ENCODE results near the gene RGS6. TPM values are rescaled to one million over a fixed set of nuclear protein-coding genes. Genes with fewer than 3 reads are reported as not detected.

Gene RGS6
- total RNA-seq, 2 donors from 2014 or later, result 0.08 TPM; not detected in 1

- H3K4me3 Mint-ChIP-seq, result no peak overlapping the region
- peaks cover 4% of the 10 kb centered on the region for H3K9me3 Mint-ChIP-seq
- H3K27ac Mint-ChIP-seq, result peak overlapping the region in 1 of 2 donors; percentile 86
- H3K36me3 Mint-ChIP-seq, result peaks cover 25% of the 10 kb centered on the region
- H3K27me3 Mint-ChIP-seq, result peaks cover 14 to 26% of the 10 kb centered on the region in 2 donors
- peaks cover 64 to 75% of the 10 kb centered on the region in 2 donors for H3K4me1 Mint-ChIP-seq (ENCODE audit: low read depth in 2 of 2)
- ATAC-seq, result no peak
- DNase-seq (ENCODE audit: low spot score), result no peak
Measured at GRCh38 chr14:72523424-72524294, 591.4 kb downstream of the RGS6 start.

- ATAC-seq (no peak), DNase-seq (ENCODE audit: low spot score) (no peak)
- H3K4me3 Mint-ChIP-seq, result no peak overlapping the region
- peaks cover 4% of the 10 kb centered on the region for H3K9me3 Mint-ChIP-seq
- peaks cover 25% of the 10 kb centered on the region for H3K36me3 Mint-ChIP-seq
- H3K27ac Mint-ChIP-seq, result peak overlapping the region in 1 of 2 donors; percentile 30
- peaks cover 62 to 72% of the 10 kb centered on the region in 2 donors for H3K4me1 Mint-ChIP-seq (ENCODE audit: low read depth in 2 of 2)
- peaks cover 17 to 26% of the 10 kb centered on the region in 2 donors for H3K27me3 Mint-ChIP-seq
Measured at GRCh38 chr14:72524295-72524629, 592.0 kb downstream of the RGS6 start.

- Mint-ChIP-seq H3K27ac (peak overlapping the region; percentile 30 to 51), H3K4me1 (ENCODE audit: low read depth in 2 of 2) (peaks cover 54 to 67% of the 10 kb centered on the region in 2 donors), H3K4me3 (peak overlapping the region; percentile 27), H3K27me3 (peaks cover 23 to 30% of the 10 kb centered on the region in 2 donors), H3K36me3 (peaks cover 25% of the 10 kb centered on the region), H3K9me3 (peaks cover 4% of the 10 kb centered on the region)
- ATAC-seq (no peak), DNase-seq (ENCODE audit: low spot score) (no peak)
Measured at GRCh38 chr14:72525087-72525915, 593.1 kb downstream of the RGS6 start.

GRCh38 chr14:72527591-72527990, 595.4 kb downstream of the RGS6 start:
- peaks cover 44 to 55% of the 10 kb centered on the region in 2 donors for H3K4me1 Mint-ChIP-seq (ENCODE audit: low read depth in 2 of 2)
- H3K36me3 Mint-ChIP-seq, result peaks cover 15% of the 10 kb centered on the region
- H3K27ac Mint-ChIP-seq, result no peak overlapping the region
- H3K4me3 Mint-ChIP-seq, result no peak overlapping the region
- DNase-seq (ENCODE audit: low spot score) (no peak), ATAC-seq (no peak)
- no peaks in the 10 kb centered on the region for H3K9me3 Mint-ChIP-seq
- peaks cover 20 to 23% of the 10 kb centered on the region in 2 donors for H3K27me3 Mint-ChIP-seq

- DNase-seq (ENCODE audit: low spot score) (no peak), ATAC-seq (no peak)
- Mint-ChIP-seq H3K4me3 (no peak overlapping the region), H3K27me3 (peaks cover 20 to 23% of the 10 kb centered on the region in 2 donors), H3K9me3 (no peaks in the 10 kb centered on the region), H3K4me1 (ENCODE audit: low read depth in 2 of 2) (peaks cover 46 to 55% of the 10 kb centered on the region in 2 donors), H3K36me3 (peaks cover 21% of the 10 kb centered on the region), H3K27ac (peak overlapping the region in 1 of 2 donors; percentile 26)
Measured at GRCh38 chr14:72528059-72528862, 596.0 kb downstream of the RGS6 start.

GRCh38 chr14:72528863-72529175, 596.6 kb downstream of the RGS6 start:
- Mint-ChIP-seq H3K4me1 (ENCODE audit: low read depth in 2 of 2) (peaks cover 47 to 56% of the 10 kb centered on the region in 2 donors), H3K36me3 (peaks cover 27% of the 10 kb centered on the region), H3K27me3 (peaks cover 22 to 23% of the 10 kb centered on the region in 2 donors), H3K4me3 (no peak overlapping the region), H3K27ac (no peak overlapping the region), H3K9me3 (peaks cover 4% of the 10 kb centered on the region)
- ATAC-seq (no peak), DNase-seq (ENCODE audit: low spot score) (no peak)

GRCh38 chr14:72532686-72533454, 600.6 kb downstream of the RGS6 start:
- Mint-ChIP-seq H3K27me3 (peaks cover 16 to 17% of the 10 kb centered on the region in 2 donors), H3K4me1 (ENCODE audit: low read depth in 2 of 2) (peaks cover 56 to 71% of the 10 kb centered on the region in 2 donors), H3K36me3 (peaks cover 30% of the 10 kb centered on the region), H3K27ac (peak overlapping the region; percentile 4 to 29), H3K4me3 (peak overlapping the region; percentile 42), H3K9me3 (peaks cover 4% of the 10 kb centered on the region)
- ATAC-seq, result no peak
- no peak for DNase-seq (ENCODE audit: low spot score)

GRCh38 chr14:72535485-72535884, 603.3 kb downstream of the RGS6 start:
- Mint-ChIP-seq H3K27ac (peak overlapping the region; percentile 27 to 38), H3K27me3 (peaks cover 7 to 17% of the 10 kb centered on the region in 2 donors), H3K9me3 (peaks cover 4% of the 10 kb centered on the region), H3K36me3 (peaks cover 27% of the 10 kb centered on the region), H3K4me3 (peak overlapping the region; percentile 67), H3K4me1 (ENCODE audit: low read depth in 2 of 2) (peaks cover 50 to 56% of the 10 kb centered on the region in 2 donors)
- peak; percentile 82 to 90 for ATAC-seq
- DNase-seq (ENCODE audit: low spot score), result no peak

GRCh38 chr14:72538387-72538786, 606.2 kb downstream of the RGS6 start:
- Mint-ChIP-seq H3K4me1 (ENCODE audit: low read depth in 2 of 2) (peaks cover 37 to 39% of the 10 kb centered on the region in 2 donors), H3K9me3 (peaks cover 3% of the 10 kb centered on the region), H3K27ac (no peak overlapping the region), H3K4me3 (no peak overlapping the region), H3K36me3 (peaks cover 11% of the 10 kb centered on the region), H3K27me3 (peaks cover 7 to 30% of the 10 kb centered on the region in 2 donors)
- ATAC-seq (no peak), DNase-seq (ENCODE audit: low spot score) (peak; percentile 23)

- Mint-ChIP-seq H3K9me3 (no peaks in the 10 kb centered on the region), H3K4me3 (no peak overlapping the region), H3K27ac (no peak overlapping the region), H3K4me1 (ENCODE audit: low read depth in 2 of 2) (peaks cover 25 to 26% of the 10 kb centered on the region in 2 donors), H3K36me3 (peaks cover under 1% of the 10 kb centered on the region), H3K27me3 (peaks cover 15 to 35% of the 10 kb centered on the region in 2 donors)
- DNase-seq (ENCODE audit: low spot score) (no peak), ATAC-seq (no peak)
Measured at GRCh38 chr14:72539661-72540315, 607.6 kb downstream of the RGS6 start.

- H3K4me3 Mint-ChIP-seq, result no peak overlapping the region
- peak; percentile 28 for DNase-seq (ENCODE audit: low spot score)
- H3K27me3 Mint-ChIP-seq, result peaks cover 22 to 42% of the 10 kb centered on the region in 2 donors
- H3K9me3 Mint-ChIP-seq, result no peaks in the 10 kb centered on the region
- peaks cover 16 to 22% of the 10 kb centered on the region in 2 donors for H3K4me1 Mint-ChIP-seq (ENCODE audit: low read depth in 2 of 2)
- ATAC-seq, result no peak
- H3K36me3 Mint-ChIP-seq, result no peaks in the 10 kb centered on the region
- H3K27ac Mint-ChIP-seq, result no peak overlapping the region
Measured at GRCh38 chr14:72540836-72541235, 608.6 kb downstream of the RGS6 start.

- DNase-seq (ENCODE audit: low spot score), result peak; percentile 58
- no peak overlapping the region for H3K4me3 Mint-ChIP-seq
- H3K4me1 Mint-ChIP-seq (ENCODE audit: low read depth in 2 of 2), result peaks cover 9 to 17% of the 10 kb centered on the region in 2 donors
- H3K36me3 Mint-ChIP-seq, result no peaks in the 10 kb centered on the region
- no peak for ATAC-seq
- peaks cover 22 to 43% of the 10 kb centered on the region in 2 donors for H3K27me3 Mint-ChIP-seq
- no peak overlapping the region for H3K27ac Mint-ChIP-seq
- no peaks in the 10 kb centered on the region for H3K9me3 Mint-ChIP-seq
Measured at GRCh38 chr14:72541546-72541945, 609.3 kb downstream of the RGS6 start.

Data from natural killer cell treated with Interleukin-12 subunit alpha and Interleukin-12 subunit beta and Interleukin-15 and Interleukin-18, amount 100 ng/mL, for 72 hours (primary cell).